Left lung (tissue), 10 donors: ENCODE measurements around the gene MRM1. TPM values are rescaled to one million over a fixed set of nuclear protein-coding genes. Genes with fewer than 3 reads are reported as not detected.

Experiments used
- ATAC-seq: fragments of 200-7000 bp; cut with Tn5 transposase; one replicate; pipeline ENCODE4 v1.9.1; 2020; ENCODE audit warnings: moderate library complexity
- DNase-seq, 4 donors: peaks; one replicate each; pipeline ENCODE4 v3.0.0-alpha.2; 2013 to 2020
- H3K27ac ChIP-seq, 2 donors: fragments of 200-600 bp; sonication (generic) in 1 of 2; one replicate each; pipeline versions ENCODE4 v1.5.0 to v1.8.0; 2020 to 2021
- H3K27me3 ChIP-seq, 2 donors: fragments of 200-600 bp; sonication (generic) in 1 of 2; one replicate each; pipeline versions ENCODE4 v1.5.0 to v1.8.0; 2020 to 2021
- H3K36me3 ChIP-seq, 2 donors: fragments of 200-600 bp; sonication (generic) in 1 of 2; one replicate each; pipeline versions ENCODE4 v1.5.0 to v1.8.0; 2020 to 2021
- H3K4me1 ChIP-seq, 2 donors: fragments of 200-600 bp; one replicate each; pipeline ENCODE4 v1.8.0; 2021
- H3K4me3 ChIP-seq, 2 donors: fragments of 200-600 bp; sonication (generic) in 1 of 2; one replicate each; pipeline versions ENCODE4 v1.5.0 to v1.8.0; 2020 to 2021; ENCODE audit warnings: mild to moderate bottlenecking in 1 of 2
- H3K9me3 ChIP-seq, 2 donors: fragments of 200-600 bp; sonication (generic) in 1 of 2; one replicate each; pipeline versions ENCODE4 v1.5.0 to v1.8.0; 2020 to 2021
- intact Hi-C, 2 donors: fragments of 100-400 bp; cut with DNase I; formaldehyde crosslinking; loops; one replicate each; pipeline versions ENCODE4 v1.11.2 to v1.14.2; 2022
- polyA plus RNA-seq, 6 donors: library from polyadenylated mRNA; unstranded; fragments of 120-200 nt; gene quantifications; one replicate each; pipeline ENCODE4 v1.2.1, GENCODE V29; 2013; ENCODE audit not compliant: insufficient read length in 6 of 6
- total RNA-seq, 2 donors: library from RNA; stranded (reverse); fragmentation: NEBNext Ultra II Directional; extraction: Animal tissue kit (Norgen Biotek cat#: 25700); gene quantifications; one replicate each; pipeline ENCODE4 v1.2.1, GENCODE V29; 2021
- TF ChIP-seq, protein P1 (sequence below), 2 donors: fragments of 200-600 bp; sonication (generic) in 1 of 2; IDR thresholded peaks; one replicate each; pipeline versions ENCODE4 v1.5.0 to v1.8.0; 2021; ENCODE audit warnings: antibody characterized with exemption in 2 of 2
- donor health status: DM: no; HTN: yes; CAD: no.
- donor health status: DM: no; HTN: no; CAD: no.

MRM1 gene
- total and polyA plus RNA-seq, 8 donors: 3.1 to 6.4 (median 4.8) TPM

DNA sequence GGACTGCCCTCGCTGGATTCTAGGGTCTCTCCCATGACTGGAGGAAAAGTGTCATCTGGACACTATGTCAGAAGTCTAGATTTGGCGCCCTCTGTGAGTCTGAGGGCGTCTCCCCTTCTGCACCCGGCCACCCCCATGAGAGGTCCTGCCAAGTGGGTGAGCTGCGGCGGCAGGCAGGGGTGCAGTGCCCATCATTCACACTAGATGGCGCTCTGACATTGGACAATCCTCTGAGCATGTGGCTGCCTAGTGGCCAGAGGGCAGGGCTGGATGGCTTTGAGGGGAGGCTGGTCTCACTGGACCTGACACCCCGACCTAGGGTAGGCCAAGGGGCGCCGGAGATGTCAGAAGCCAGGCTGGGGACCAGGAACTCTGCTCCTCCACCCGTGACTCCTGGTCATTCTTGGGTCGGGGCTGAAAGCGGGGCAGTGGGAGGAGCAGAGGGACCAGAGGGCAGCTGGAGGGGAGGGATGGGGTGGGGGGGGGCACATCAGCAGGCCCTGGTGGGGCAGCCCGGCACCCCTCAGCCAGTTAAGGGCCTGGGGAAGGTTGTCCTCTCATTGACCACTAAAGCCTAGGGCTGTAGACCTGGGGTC lies 28.0 kb downstream of the MRM1 start:
- Histone ChIP-seq H3K4me3 (no peak overlapping the region), H3K27ac (no peak overlapping the region), H3K4me1 (no peaks in the 10 kb centered on the region), H3K36me3 (no peaks in the 10 kb centered on the region), H3K9me3 (no peaks in the 10 kb centered on the region), H3K27me3 (peaks cover 2 to 22% of the 10 kb centered on the region in 2 donors)
- intact Hi-C loops: loop anchor here in 1 of 2 donors (5.0 kb wide), 1 partner anchor 418 kb away; no protein-coding TSS in a partner anchor
- TF ChIP-seq, protein P1, sequence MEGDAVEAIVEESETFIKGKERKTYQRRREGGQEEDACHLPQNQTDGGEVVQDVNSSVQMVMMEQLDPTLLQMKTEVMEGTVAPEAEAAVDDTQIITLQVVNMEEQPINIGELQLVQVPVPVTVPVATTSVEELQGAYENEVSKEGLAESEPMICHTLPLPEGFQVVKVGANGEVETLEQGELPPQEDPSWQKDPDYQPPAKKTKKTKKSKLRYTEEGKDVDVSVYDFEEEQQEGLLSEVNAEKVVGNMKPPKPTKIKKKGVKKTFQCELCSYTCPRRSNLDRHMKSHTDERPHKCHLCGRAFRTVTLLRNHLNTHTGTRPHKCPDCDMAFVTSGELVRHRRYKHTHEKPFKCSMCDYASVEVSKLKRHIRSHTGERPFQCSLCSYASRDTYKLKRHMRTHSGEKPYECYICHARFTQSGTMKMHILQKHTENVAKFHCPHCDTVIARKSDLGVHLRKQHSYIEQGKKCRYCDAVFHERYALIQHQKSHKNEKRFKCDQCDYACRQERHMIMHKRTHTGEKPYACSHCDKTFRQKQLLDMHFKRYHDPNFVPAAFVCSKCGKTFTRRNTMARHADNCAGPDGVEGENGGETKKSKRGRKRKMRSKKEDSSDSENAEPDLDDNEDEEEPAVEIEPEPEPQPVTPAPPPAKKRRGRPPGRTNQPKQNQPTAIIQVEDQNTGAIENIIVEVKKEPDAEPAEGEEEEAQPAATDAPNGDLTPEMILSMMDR (IDR thresholded peaks at IDR 0.05): peak; percentile 97 to 98
- DNase-seq (peak; percentile 53 to 87 (median 70)), ATAC-seq (peak; percentile 96)

DNA sequence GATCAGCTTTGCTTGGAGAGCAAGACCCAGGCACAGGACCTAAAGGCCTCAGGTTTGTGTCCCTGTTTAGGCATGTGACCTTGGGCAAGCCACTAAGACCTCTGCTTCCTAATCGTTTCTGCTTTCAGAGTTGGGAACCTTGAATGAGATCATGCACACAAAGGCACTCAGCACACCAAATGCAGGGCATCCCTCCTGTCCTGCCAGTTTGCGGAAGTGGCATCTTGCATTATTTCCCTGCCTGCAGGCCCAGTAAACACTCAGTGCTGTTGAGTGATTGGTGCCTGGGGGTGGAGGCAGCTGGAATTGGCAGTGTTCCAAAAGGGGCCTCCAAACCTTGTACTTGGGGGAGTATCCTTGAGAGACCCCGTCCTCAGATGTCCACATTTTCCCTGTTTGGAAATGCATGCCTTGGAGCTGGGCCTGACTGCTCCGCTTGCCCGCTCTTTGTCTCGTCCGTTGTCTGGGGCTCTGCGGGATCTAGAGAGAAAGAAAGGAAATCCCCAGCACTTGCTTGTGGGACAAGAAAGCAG lies 28.7 kb downstream of the MRM1 start:
- no peak for DNase-seq
- H3K4me1 ChIP-seq: no peaks in the 10 kb centered on the region
- H3K27me3 ChIP-seq: peaks cover 7 to 22% of the 10 kb centered on the region in 2 donors
- no peaks in the 10 kb centered on the region for H3K36me3 ChIP-seq
- no peak overlapping the region for H3K27ac ChIP-seq
- TF ChIP-seq, protein P1 (IDR thresholded peaks at IDR 0.05): no peak
- no peak for ATAC-seq
- no peak overlapping the region for H3K4me3 ChIP-seq
- intact Hi-C loops: loop anchor here in 1 of 2 donors (5.0 kb wide), 1 partner anchor 417 kb away; no protein-coding TSS in a partner anchor
- H3K9me3 ChIP-seq: no peaks in the 10 kb centered on the region

DNA sequence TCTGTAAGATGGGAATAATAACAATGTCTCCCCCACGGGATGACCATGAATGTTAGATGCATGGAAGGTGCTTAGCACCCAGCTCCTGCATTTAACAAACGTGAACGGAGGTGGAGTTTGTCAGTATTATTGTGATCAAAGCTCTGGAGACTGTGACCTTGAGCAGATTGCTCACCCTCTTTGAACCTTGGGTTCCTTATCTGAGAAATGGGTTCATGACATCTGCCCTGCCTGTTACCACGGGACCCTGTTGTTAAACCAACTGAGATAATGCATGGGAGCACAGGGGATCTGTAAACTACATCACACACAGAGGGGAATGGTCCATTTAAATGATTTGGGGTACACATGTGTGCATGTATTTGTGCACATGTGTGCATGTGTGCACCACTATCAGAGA lies 29.6 kb downstream of the MRM1 start:
- H3K4me3 ChIP-seq: no peak overlapping the region

DNA sequence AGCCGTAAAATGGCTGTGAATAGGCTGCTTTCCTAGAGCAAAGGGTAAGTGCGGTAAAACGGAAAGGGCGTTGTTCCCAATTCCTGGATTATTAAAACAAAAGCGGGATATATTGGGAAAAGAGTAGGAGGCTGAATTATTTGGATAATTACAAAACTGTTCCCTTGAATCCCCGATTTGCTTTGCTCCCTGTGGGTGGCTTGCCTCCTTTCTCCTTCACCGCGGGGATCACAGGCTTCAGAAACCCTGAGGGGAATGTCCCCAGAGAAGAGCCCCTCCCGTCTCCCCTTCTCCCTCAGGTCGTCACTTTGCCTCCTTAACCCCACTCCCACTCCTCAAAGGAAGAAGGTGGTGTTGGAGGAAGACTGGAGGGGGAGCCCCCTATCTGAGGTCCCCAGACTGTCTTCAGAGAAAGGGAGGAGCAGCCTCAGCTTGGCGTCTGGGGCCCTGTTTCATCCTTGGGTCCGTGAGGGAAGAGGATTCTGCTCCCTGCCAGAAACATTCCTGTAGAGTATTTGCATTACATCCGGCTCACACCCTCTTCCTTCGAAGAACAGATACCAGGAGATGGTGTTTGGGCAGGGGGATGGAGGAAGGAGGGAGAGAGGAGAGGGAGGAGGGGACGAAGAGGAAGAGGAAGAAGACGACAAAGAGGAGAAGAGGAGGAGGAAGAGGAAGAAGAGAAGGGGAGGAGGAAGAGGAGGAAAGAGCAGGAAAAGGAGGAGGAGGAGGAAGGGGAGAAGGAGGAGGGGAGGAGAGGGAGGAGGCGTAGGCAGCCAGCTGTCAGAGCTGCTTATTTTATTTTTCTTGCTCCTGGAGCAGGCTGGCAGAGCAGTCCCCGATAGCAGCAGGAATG lies 31.8 kb downstream of the MRM1 start:
- no peaks in the 10 kb centered on the region for H3K4me1 ChIP-seq
- no peak for DNase-seq
- no peak overlapping the region for H3K27ac ChIP-seq
- no peaks in the 10 kb centered on the region for H3K9me3 ChIP-seq
- H3K27me3 ChIP-seq: peaks cover 7 to 51% of the 10 kb centered on the region in 2 donors
- no peak for ATAC-seq
- no peaks in the 10 kb centered on the region for H3K36me3 ChIP-seq
- H3K4me3 ChIP-seq: no peak overlapping the region
- intact Hi-C loops: no loop called here
- TF ChIP-seq, protein P1 (IDR thresholded peaks at IDR 0.05): no peak

More for the DNA sequence above, 29.6 kb downstream of the MRM1 start:
- H3K4me1 ChIP-seq: no peaks in the 10 kb centered on the region
- H3K27me3 ChIP-seq: peaks cover 7 to 31% of the 10 kb centered on the region in 2 donors
- TF ChIP-seq, protein P1 (IDR thresholded peaks at IDR 0.05): no peak
- DNase-seq (no peak), ATAC-seq (no peak)
- H3K9me3 ChIP-seq: no peaks in the 10 kb centered on the region
- H3K36me3 ChIP-seq: no peaks in the 10 kb centered on the region
- intact Hi-C loops: no loop called here
- no peak overlapping the region for H3K27ac ChIP-seq

DNA sequence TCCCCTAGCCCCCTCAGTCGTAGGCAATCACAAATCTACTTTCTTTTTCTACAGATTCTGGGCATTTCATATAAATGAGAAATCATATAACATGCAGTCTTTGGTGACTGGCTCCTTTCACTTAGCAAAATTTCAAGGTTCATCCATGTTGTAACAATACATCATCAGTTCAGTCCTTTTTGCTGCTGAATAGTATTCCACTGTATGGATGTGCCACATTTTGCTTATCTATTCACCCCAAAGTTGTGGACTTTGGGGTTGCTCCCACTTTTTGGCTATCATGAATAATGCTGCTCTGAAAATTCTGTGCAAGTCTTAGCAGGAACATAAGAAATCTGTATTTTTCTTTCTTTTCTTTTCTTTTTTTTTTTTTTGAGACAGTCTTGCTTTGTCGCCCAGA lies 39.0 kb downstream of the MRM1 start:
- no peak overlapping the region for H3K4me3 ChIP-seq
- no peak overlapping the region for H3K27ac ChIP-seq
- H3K9me3 ChIP-seq: no peaks in the 10 kb centered on the region
- DNase-seq (no peak), ATAC-seq (no peak)
- no peaks in the 10 kb centered on the region for H3K36me3 ChIP-seq
- H3K4me1 ChIP-seq: peaks cover 8 to 10% of the 10 kb centered on the region in 2 donors
- intact Hi-C loops: no loop called here
- TF ChIP-seq, protein P1 (IDR thresholded peaks at IDR 0.05): no peak
- H3K27me3 ChIP-seq: peaks cover 59 to 99% of the 10 kb centered on the region in 2 donors
